ENCODE results near the gene AP3B1. TPM values are rescaled to one million over a fixed set of nuclear protein-coding genes. Genes with fewer than 3 reads are reported as not detected.

AP3B1 gene
- total RNA-seq = 63.2 and 74.6 TPM in 2 replicates

GRCh38 chr5:78294248-78295034, at the start of gene AP3B1:
Gene AP3B1 (minus strand): TSS chr5:78294698. CDS start chr5:78294579, 119 bp downstream.

Small RNA genes within 50 kb of the gene (small RNA-seq; reads per million reads assigned to genes)
- gene RF00019 (ENCODE audit: low replicate concordance) (not detected), gene RNU6-183P (ENCODE audit: low replicate concordance) (not detected)

Other genes with a start within 250 kb of the AP3B1 start
- 27.4 and 52.4 TPM in 2 replicates for gene SCAMP1, start 65.9 kb upstream of the AP3B1 start, total RNA-seq